ENCODE measurements around the gene SETDB1. TPM values are rescaled to one million over a fixed set of nuclear protein-coding genes. Genes with fewer than 3 reads are reported as not detected.
A peak's percentile ranks its signal among the peaks of the same experiment; 100 is the strongest.

The SETDB1 gene
- total and polyA plus RNA-seq, 3 donors from 2014 or later: 85.9 to 90.6 (median 89.5) TPM

DNA sequence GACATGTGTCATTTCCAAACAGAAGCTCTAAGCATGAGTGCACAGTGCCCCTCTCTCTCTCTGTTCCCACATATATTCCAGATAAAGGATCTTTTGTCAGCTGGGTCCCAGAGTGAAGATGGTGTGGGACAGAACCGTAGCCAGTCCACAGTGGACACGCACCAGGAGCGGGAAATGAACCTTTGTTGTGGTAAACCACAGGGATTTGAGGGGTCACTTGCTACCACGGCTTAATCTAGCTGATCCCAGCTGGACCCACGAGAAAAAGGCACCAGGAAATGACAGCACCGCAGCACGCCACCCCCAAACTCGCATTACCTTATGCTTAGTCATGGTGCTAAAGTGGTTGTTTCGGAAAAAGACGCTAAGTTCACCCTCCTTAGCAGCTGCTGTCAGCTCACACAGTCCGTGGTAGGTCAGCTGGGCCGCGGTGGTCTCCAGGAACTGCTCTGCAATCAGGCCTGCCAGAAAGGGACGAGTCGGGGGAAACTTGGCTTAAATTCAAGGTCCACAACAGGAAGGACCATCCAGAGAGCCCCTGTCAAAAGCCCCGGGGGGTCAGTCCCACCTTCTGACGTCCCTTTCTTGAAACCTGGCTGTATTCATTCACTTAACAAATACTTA, 73.0 kb downstream of the SETDB1 start:
- intact Hi-C loops (cut with DNase I; ENCODE audit: low total_unique reads): no loop called here
- 73 to 80% methylated on average over 17 of the region's 17 CpGs for WGBS, 2 donors
- DNase-seq: no peak
- TF ChIP-seq POLR2A (IDR thresholded peaks at IDR 0.05): no peak
- no peak for TF ChIP-seq CTCF (IDR thresholded peaks at IDR 0.05)
- no peak overlapping the region for H3K27ac ChIP-seq
- no peaks in the 10 kb centered on the region for H3K9me3 ChIP-seq
- no peaks in the 10 kb centered on the region for H3K27me3 ChIP-seq
- peaks cover 17% of the 10 kb centered on the region for H3K4me1 ChIP-seq
- no peaks in the 10 kb centered on the region for H3K36me3 ChIP-seq (ENCODE audit: low read depth, missing control alignments)
- H3K4me3 ChIP-seq: no peak overlapping the region

DNA sequence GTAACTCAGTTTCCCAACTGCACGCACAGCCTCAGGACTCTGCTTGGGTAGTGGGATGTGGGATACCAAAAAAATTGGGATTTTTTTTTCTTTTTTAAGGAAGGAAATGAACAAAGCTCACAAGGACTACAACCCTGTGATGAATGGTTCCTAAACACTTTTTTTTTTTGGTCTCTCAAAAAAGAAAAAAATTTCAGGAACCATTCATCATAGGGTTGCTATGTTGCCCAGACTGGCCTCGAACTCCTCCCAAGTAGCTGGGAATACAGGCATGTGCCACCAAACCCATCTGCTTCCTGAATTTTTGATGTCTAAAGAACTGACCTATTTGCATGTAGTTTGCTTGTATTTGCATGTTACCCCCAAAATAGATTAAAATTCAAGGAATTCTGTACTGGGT, 73.8 kb downstream of the SETDB1 start:
- WGBS, 2 donors: 90 to 91% methylated on average over 2 of the region's 2 CpGs
- H3K9me3 ChIP-seq: no peaks in the 10 kb centered on the region

DNA sequence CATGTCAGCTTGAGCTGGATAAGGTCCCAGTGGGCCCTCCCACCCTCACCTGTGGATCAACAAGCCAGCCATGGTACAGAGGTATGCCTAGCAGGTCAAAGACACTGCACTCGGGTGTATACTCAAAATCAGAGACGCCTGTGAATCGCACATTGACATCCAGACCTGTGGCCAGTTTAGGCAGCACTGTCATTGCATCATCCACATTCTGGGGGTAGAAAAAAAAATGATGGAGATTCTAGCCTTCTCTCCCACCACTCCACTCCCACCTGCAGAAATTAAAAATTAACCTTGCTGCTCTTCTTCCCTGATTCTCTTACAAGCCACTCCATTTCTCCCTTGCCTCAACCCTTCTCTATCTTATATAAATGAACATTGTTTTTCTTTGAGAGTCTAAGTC, 74.2 kb downstream of the SETDB1 start:
- WGBS, 2 donors: 96 to 100% methylated on average over 3 of the region's 3 CpGs
- Histone ChIP-seq H3K4me1 (peaks cover 19% of the 10 kb centered on the region), H3K27me3 (no peaks in the 10 kb centered on the region), H3K9me3 (no peaks in the 10 kb centered on the region), H3K4me3 (no peak overlapping the region), H3K36me3 (ENCODE audit: low read depth, missing control alignments) (no peaks in the 10 kb centered on the region), H3K27ac (peak overlapping the region in 1 of 2 donors; percentile 15)
- no peak for DNase-seq
- intact Hi-C loops (cut with DNase I; ENCODE audit: low total_unique reads): no loop called here
- no peak for TF ChIP-seq POLR2A (IDR thresholded peaks at IDR 0.05)
- TF ChIP-seq CTCF (IDR thresholded peaks at IDR 0.05): no peak

More for the DNA sequence above, 73.8 kb downstream of the SETDB1 start:
- Histone ChIP-seq H3K36me3 (ENCODE audit: low read depth, missing control alignments) (no peaks in the 10 kb centered on the region), H3K27ac (no peak overlapping the region), H3K4me3 (no peak overlapping the region), H3K4me1 (peaks cover 19% of the 10 kb centered on the region), H3K27me3 (no peaks in the 10 kb centered on the region)
- intact Hi-C loops (cut with DNase I; ENCODE audit: low total_unique reads): no loop called here
- no peak for DNase-seq
- no peak for TF ChIP-seq POLR2A (IDR thresholded peaks at IDR 0.05)
- TF ChIP-seq CTCF (IDR thresholded peaks at IDR 0.05): no peak

DNA sequence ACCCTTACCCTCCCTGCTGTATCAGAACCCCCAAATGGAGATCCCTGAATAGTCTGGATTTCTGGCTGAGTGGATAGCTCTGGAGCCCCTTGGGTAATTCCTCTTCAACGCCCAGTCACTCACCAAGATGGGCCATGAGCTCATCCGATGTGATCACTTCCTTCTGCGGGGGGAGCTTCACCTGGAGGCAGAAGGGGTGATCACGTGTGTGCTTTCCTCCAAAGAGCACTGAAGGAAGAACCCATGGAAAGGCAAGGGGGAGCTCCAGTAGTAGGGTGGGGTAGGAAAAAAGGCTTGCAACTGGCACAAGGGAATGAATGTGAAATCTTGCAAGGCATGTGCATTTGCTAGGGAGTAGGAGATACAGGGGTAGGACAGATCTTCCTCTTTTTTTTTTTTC, 75.4 kb downstream of the SETDB1 start:
- Histone ChIP-seq H3K4me3 (no peak overlapping the region), H3K4me1 (peaks cover 19% of the 10 kb centered on the region), H3K9me3 (no peaks in the 10 kb centered on the region), H3K27ac (peak overlapping the region in 1 of 2 donors; percentile 48), H3K36me3 (ENCODE audit: low read depth, missing control alignments) (no peaks in the 10 kb centered on the region), H3K27me3 (no peaks in the 10 kb centered on the region)
- intact Hi-C loops (cut with DNase I; ENCODE audit: low total_unique reads): no loop called here
- peak; percentile 45 for DNase-seq
- WGBS, 2 donors: 63 to 69% methylated on average over 4 of the region's 4 CpGs
- TF ChIP-seq POLR2A (IDR thresholded peaks at IDR 0.05) (no peak), CTCF (IDR thresholded peaks at IDR 0.05) (no peak)

GRCh38 chr1:151002051-151002450, 75.9 kb downstream of the SETDB1 start:
- H3K9me3 ChIP-seq: no peaks in the 10 kb centered on the region
- H3K27ac ChIP-seq: peak overlapping the region in 1 of 2 donors; percentile 48
- no peak overlapping the region for H3K4me3 ChIP-seq
- no peaks in the 10 kb centered on the region for H3K36me3 ChIP-seq (ENCODE audit: low read depth, missing control alignments)
- 64 to 72% methylated on average over 3 of the region's 3 CpGs for WGBS, 2 donors
- H3K27me3 ChIP-seq: no peaks in the 10 kb centered on the region
- peaks cover 22% of the 10 kb centered on the region for H3K4me1 ChIP-seq
- TF ChIP-seq POLR2A (IDR thresholded peaks at IDR 0.05): no peak
- TF ChIP-seq CTCF (IDR thresholded peaks at IDR 0.05): no peak
- intact Hi-C loops (cut with DNase I; ENCODE audit: low total_unique reads): no loop called here
- DNase-seq: no peak
